GM12891 (cell line): ENCODE data around the gene DLX4.

Experiments used
- PAX5 ChIP-seq: IDR thresholded peaks from 2 replicates; pipeline ENCODE4 v1.6.1; 2011; ENCODE audit warnings: low read length, moderate library complexity, mild to moderate bottlenecking; ENCODE audit not compliant: insufficient read depth, severe bottlenecking
- POLR2A ChIP-seq: IDR thresholded peaks from 2 replicates; pipeline ENCODE4 v1.6.1; 2011; ENCODE audit warnings: low read depth, low read length, control low read depth
- POLR2AphosphoS5 ChIP-seq: IDR thresholded peaks from 2 replicates; pipeline ENCODE4 v1.6.1; 2011; ENCODE audit warnings: low read depth, low read length, control low read depth
- TAF1 ChIP-seq: IDR thresholded peaks from 2 replicates; pipeline ENCODE4 v1.6.1; 2011; ENCODE audit warnings: low read depth, low read length, control low read depth

- TF ChIP-seq POLR2A (no peak), POLR2AphosphoS5 (no peak), TAF1 (no peak), PAX5 (no peak)
Measured at GRCh38 chr17:49975531-49975930, 6.5 kb downstream of the DLX4 start.
